K562 (cell line): Measurements from ENCODE around the gene GLRA1. TPM values are rescaled to one million over a fixed set of nuclear protein-coding genes. Genes with fewer than 3 reads are reported as not detected.

Source experiments
- ATAC-seq: fragments of 200-7000 bp; cut with Tn5 transposase; 3 replicates; pipeline ENCODE4 v1.9.1; 2020; ENCODE audit warnings: moderate library complexity
- BruUV-seq: library from RNA; stranded (reverse); fragments of 400-500 nt; replicated peaks from 2 replicates; lab custom pipeline; 2021; lab: Mats Ljungman, UMichigan
- CTCF ChIA-PET: fragments of 300-600 bp; formaldehyde crosslinking; extraction: SDS; loops from one replicate; lab custom pipeline; 2021; ENCODE audit warnings: low intra/inter-chr PET ratio; lab: Yijun Ruan, JAX
- POLR2A ChIA-PET: fragments of 300-600, 350-650 bp; sonication (Branson Sonifier 250); formaldehyde crosslinking; extraction: SDS; loops from one replicate; lab custom pipeline; 2021; ENCODE audit warnings: antibody characterized with exemption, inconsistent platforms; lab: Yijun Ruan, JAX
- DNase-seq, 4 experiments: peaks; one replicate each; pipeline versions ENCODE4 v3.0.0 to v3.0.0-alpha.2; 2011 to 2018; ENCODE audit warnings: low spot score in 3 of 4, mixed read lengths in 3 of 4; ENCODE audit errors: extremely low read depth in 1 of 4
- FAIRE-seq: peaks from 2 replicates; lab custom pipeline; 2011; peaks lifted over from hg19 to GRCh38; lab: Jason Lieb, UNC
- H2AFZ ChIP-seq: 2 replicates; pipeline ENCODE4 v1.6.0; 2011; ENCODE audit warnings: low read depth, low read length, control low read depth, inconsistent platforms
- H3K27ac ChIP-seq: fragments of 200-600 bp; 3 replicates; pipeline ENCODE4 v1.8.0; 2011; ENCODE audit warnings: low read depth, mild to moderate bottlenecking, control low read depth, inconsistent platforms, low read length, moderate library complexity, mixed read lengths; ENCODE audit errors: extremely low read depth
- H3K27me3 ChIP-seq, 2 experiments: fragments of 300-600 bp in 1 of 2; 2 replicates in 1 of 2; 3 replicates in 1 of 2; pipeline versions ENCODE4 v1.6.0 to v1.8.0; 2011; ENCODE audit warnings: inconsistent platforms in 2 of 2, low read length in 2 of 2, mild to moderate bottlenecking in 1 of 2, mixed read lengths in 1 of 2, moderate library complexity in 1 of 2; ENCODE audit not compliant: control insufficient read depth in 2 of 2, insufficient read depth in 2 of 2
- H3K36me3 ChIP-seq: fragments of 300-600 bp; 3 replicates; pipeline ENCODE4 v1.8.0; 2011; ENCODE audit warnings: mild to moderate bottlenecking, low read length, inconsistent platforms; ENCODE audit not compliant: control insufficient read depth, insufficient read depth
- H3K4me1 ChIP-seq, 2 experiments: fragments of 200-600 bp in 1 of 2; replicated peaks in 1 of 2; 2 replicates in 1 of 2; 3 replicates in 1 of 2; pipeline versions ENCODE4 v1.5.1 to v1.8.0; 2011; ENCODE audit warnings: inconsistent platforms in 2 of 2, low read length in 2 of 2, mild to moderate bottlenecking in 1 of 2, mixed read lengths in 1 of 2, moderate library complexity in 1 of 2; ENCODE audit not compliant: control insufficient read depth in 2 of 2, insufficient read depth in 2 of 2
- H3K4me2 ChIP-seq: 2 replicates; pipeline ENCODE4 v1.6.1; 2011; ENCODE audit warnings: low read length, control low read depth, inconsistent platforms, mixed read lengths; ENCODE audit not compliant: insufficient read depth
- H3K4me3 ChIP-seq: fragments of 200-600 bp; sonication (generic), shearing (Covaris generic); 2 replicates; pipeline ENCODE4 v1.5.1; 2016; ENCODE audit warnings: control low read depth, inconsistent platforms
- H3K79me2 ChIP-seq: fragments of 200-600 bp; 3 replicates; pipeline ENCODE4 v1.8.0; 2011; ENCODE audit warnings: low read length, inconsistent platforms; ENCODE audit not compliant: control insufficient read depth, insufficient read depth
- H3K9ac ChIP-seq, 2 experiments: 2 replicates each; pipeline versions ENCODE4 v1.6.0 to v1.6.1; 2011; ENCODE audit warnings: low read depth in 2 of 2, low read length in 2 of 2, control low read depth in 1 of 2, inconsistent platforms in 1 of 2, mild to moderate bottlenecking in 1 of 2, mixed read lengths in 1 of 2; ENCODE audit not compliant: insufficient read depth in 1 of 2
- H3K9me1 ChIP-seq: one replicate; pipeline ENCODE4 v1.6.0; 2011; ENCODE audit warnings: inconsistent platforms, mild to moderate bottlenecking, low read length, moderate library complexity; ENCODE audit not compliant: control insufficient read depth, insufficient read depth
- H3K9me3 ChIP-seq: replicated peaks from 2 replicates; pipeline ENCODE4 v1.5.1; 2011; ENCODE audit warnings: low read depth, low read length, inconsistent platforms; ENCODE audit not compliant: control insufficient read depth, insufficient read depth
- H4K20me1 ChIP-seq: replicated peaks from 2 replicates; pipeline ENCODE4 v1.6.1; 2011; ENCODE audit warnings: low read length, inconsistent platforms, mixed read lengths; ENCODE audit not compliant: control insufficient read depth, insufficient read depth
- FOXA1 ChIP-seq: fragments of 450-650 bp; IDR thresholded peaks from 2 replicates; pipeline ENCODE4 v1.6.1; 2016; ENCODE audit warnings: mild to moderate bottlenecking, borderline replicate concordance
- FOXK1 ChIP-seq: sonication (generic); formaldehyde crosslinking; IDR thresholded peaks from 2 replicates; pipeline ENCODE4 v1.8.0; 2022; ENCODE audit warnings: missing genetic modification reagents, mild to moderate bottlenecking, borderline replicate concordance
- NCOA2 ChIP-seq, 2 experiments: fragments of 450-650 bp; IDR thresholded peaks; 2 replicates each; pipeline ENCODE4 v1.6.1; 2018; ENCODE audit warnings: mild to moderate bottlenecking in 2 of 2, moderate library complexity in 1 of 2; ENCODE audit not compliant: partially characterized antibody in 2 of 2
- POLR2A ChIP-seq: fragments of 450-650 bp; conservative IDR thresholded peaks from 2 replicates; pipeline ENCODE4 v1.6.1; 2016
- POLR2AphosphoS2 ChIP-seq: IDR thresholded peaks from 2 replicates; pipeline ENCODE4 v1.6.1; 2012; ENCODE audit warnings: low read length, improper control_type of control experiment
- POLR2B ChIP-seq: fragments of 450-650 bp; IDR thresholded peaks from 2 replicates; pipeline ENCODE4 v1.6.1; 2018; ENCODE audit warnings: low read depth; ENCODE audit not compliant: partially characterized antibody
- POLR3A ChIP-seq: IDR thresholded peaks from 2 replicates; pipeline ENCODE4 v1.6.1; 2011; ENCODE audit warnings: borderline replicate concordance, mild to moderate bottlenecking, moderate library complexity; ENCODE audit not compliant: insufficient read length, insufficient read depth; ENCODE audit errors: extremely low read depth
- SUPT5H ChIP-seq: fragments of 450-650 bp; IDR thresholded peaks from 2 replicates; pipeline ENCODE4 v1.6.1; 2016
- TSC22D4 ChIP-seq: fragments of 450-650 bp; IDR thresholded peaks from 2 replicates; pipeline ENCODE4 v1.6.1; 2016; ENCODE audit warnings: missing genetic modification characterization, missing biosample characterization, control low read depth
- ZBTB9 ChIP-seq: fragments of 450-650 bp; formaldehyde crosslinking; IDR thresholded peaks from 2 replicates; pipeline ENCODE4 v1.4.0; 2020; ENCODE audit warnings: mild to moderate bottlenecking, moderate library complexity
- ZFP30 ChIP-seq: fragments of 250-450 bp; sonication (Bioruptor Pico); IDR thresholded peaks from 2 replicates; pipeline ENCODE4 v1.8.0; 2022; ENCODE audit warnings: moderate library complexity, mild to moderate bottlenecking, inconsistent platforms, borderline replicate concordance
- WGBS: fragments of 100-300 bp; shearing (Covaris generic); methylation state at CpG from one replicate; pipeline ENCODE4 v1.1.6; 2016; ENCODE audit warnings: low coverage, mixed read lengths; ENCODE audit not compliant: insufficient coverage; ENCODE audit errors: missing lambda C conversion rate; 5-methylcytosine and 5-hydroxymethylcytosine counted together
- in situ Hi-C: fragments of 300-500 bp; cut with MboI; formaldehyde crosslinking; loops from 4 replicates; pipeline ENCODE4 v1.15.0; 2018; ENCODE audit warnings: inconsistent platforms, mixed read lengths
- intact Hi-C: fragments of 100-400 bp; cut with micrococcal nuclease; formaldehyde crosslinking; loops from 2 replicates; pipeline ENCODE4 v1.14.2; 2022
- polyA plus RNA-seq, 8 experiments: library from polyadenylated mRNA; depleted of rRNA in 4 of 8; stranded (reverse) in 5 of 8; unstranded in 3 of 8; fragments of >200 nt; fragmentation: Nextera tagmentation in 2 of 8; fragmentation: Illumina TruSeq in 1 of 8; extraction: Ambion mirVana in 2 of 8; extraction: Trizol in 1 of 8; gene quantifications; 2 replicates each; pipeline versions ENCODE4 v1.2.1 to v1.2.3, GENCODE V29; 2011 to 2014; ENCODE audit warnings: inconsistent platforms in 1 of 8, missing spikeins in 1 of 8
- total RNA-seq, 7 experiments: library from RNA; depleted of rRNA in 6 of 7; stranded (reverse); fragments of >200 nt in 6 of 7; fragmentation: Illumina TruSeq in 2 of 7; extraction: Trizol in 2 of 7; gene quantifications; 2 replicates each; pipeline versions ENCODE4 v1.2.1 to v1.2.3, GENCODE V29; 2011 to 2021; ENCODE audit warnings: low replicate concordance in 1 of 7

GLRA1 gene
- total and polyA plus RNA-seq, 9 of the 15 experiments (the other 6 are each of a cell fraction or from before 2014, with no cell fraction given) = not detected

- no peak for TF ChIP-seq NCOA2 (IDR thresholded peaks at IDR 0.05; ENCODE audit: partially characterized antibody in 2 of 2)
- no peak for TF ChIP-seq TSC22D4 (tag)
- TF ChIP-seq FOXA1 = no peak
- TF ChIP-seq FOXK1 = no peak
Measured at GRCh38 chr5:151812757-151813309, 111.8 kb downstream of the GLRA1 start (continued).

- POLR2A ChIA-PET = interaction anchor here (1.8 kb wide), 1 partner anchor 10 kb away, joined by 8 read pairs; no protein-coding TSS in a partner anchor
Measured at GRCh38 chr5:151811593-151812321, 112.9 kb downstream of the GLRA1 start.

More at GRCh38 chr5:151811593-151812321, 112.9 kb downstream of the GLRA1 start:
- in situ Hi-C loops = no loop called here
- TF ChIP-seq ZFP30 = no peak
- TF ChIP-seq SUPT5H = peak; percentile 13; the same call in 1 of the 2 replicates
- peak; percentile 13 for TF ChIP-seq POLR2B
- TF ChIP-seq POLR2AphosphoS2 = 0 out of 2 replicates have a peak, but pooled peaks have one; percentile 50
- no peak for TF ChIP-seq ZBTB9 (CRISPR knock-in tag)
- TF ChIP-seq POLR2A = peak; percentile 50; the same call in 1 of the 2 replicates
- no peak for TF ChIP-seq POLR3A
- CTCF ChIA-PET = interaction anchor here (0.7 kb wide), 1 partner anchor 693 kb away, joined by 4 read pairs; no protein-coding TSS in a partner anchor
- no peak for FAIRE-seq
- no peaks in the 10 kb centered on the region for H3K27me3 ChIP-seq
- no peaks in the 10 kb centered on the region for H3K9me1 ChIP-seq
- 97% methylated on average over 5 of the region's 5 CpGs for WGBS
- H3K36me3 ChIP-seq = peaks cover 98% of the 10 kb centered on the region
- no peak overlapping the region for H3K9ac ChIP-seq
- H2AFZ ChIP-seq = no peak overlapping the region
- BruUV-seq = no TSS peak
- no peak overlapping the region for H3K4me2 ChIP-seq
- no peak for ATAC-seq
- H4K20me1 ChIP-seq = no peaks in the 10 kb centered on the region
- intact Hi-C loops = no loop called here
- H3K9me3 ChIP-seq = no peaks in the 10 kb centered on the region
- no peak overlapping the region for H3K4me3 ChIP-seq
- H3K27ac ChIP-seq = no peak overlapping the region
- no peak for DNase-seq
- H3K79me2 ChIP-seq = peaks cover 9% of the 10 kb centered on the region; the same call in 1 of the 3 replicates
- H3K4me1 ChIP-seq = no peaks in the 10 kb centered on the region
